Measurements from ENCODE around the gene RXFP2. TPM values are rescaled to one million over a fixed set of nuclear protein-coding genes. Genes with fewer than 3 reads are reported as not detected.
A peak's percentile ranks its signal among the peaks of the same experiment; 100 is the strongest.

Gene RXFP2
- polyA plus RNA-seq, 1 of the 3 experiments (the other 2 are of a cell fraction), result not detected

- TF ChIP-seq FOSL2 (IDR thresholded peaks at IDR 0.05; ENCODE audit: borderline replicate concordance, low read depth) (peak; percentile 78; the same call in 1 of the 2 replicates), RFX5 (IDR thresholded peaks at IDR 0.05; ENCODE audit: low read length) (no peak), PBX3 (IDR thresholded peaks at IDR 0.05) (peak; percentile 37; the same call in 1 of the 2 replicates), GABPA (IDR thresholded peaks at IDR 0.05; ENCODE audit: low read depth) (no peak), TCF12 (IDR thresholded peaks at IDR 0.05) (peak; percentile 88), USF2 (IDR thresholded peaks at IDR 0.05; ENCODE audit: borderline replicate concordance, low read depth, low read length) (no peak), NFIC (IDR thresholded peaks at IDR 0.05; ENCODE audit: borderline replicate concordance) (peak; percentile 72), YY1 (IDR thresholded peaks at IDR 0.05; ENCODE audit: low read depth) (no peak)
Measured at GRCh38 chr13:31697290-31697689, 42.0 kb upstream of the RXFP2 start (continued).

- H3K27me3 ChIP-seq (ENCODE audit: insufficient read depth), result no peaks in the 10 kb centered on the region
- TF ChIP-seq RAD21 (IDR thresholded peaks at IDR 0.05; ENCODE audit: low read length), result peak; percentile 50
- TF ChIP-seq USF1 (IDR thresholded peaks at IDR 0.05; ENCODE audit: borderline replicate concordance, low read depth), result no peak
- CTCF ChIA-PET, result interaction anchor here (0.6 kb wide), 1 partner anchor 897 kb away, joined by 3 read pairs; no protein-coding TSS in a partner anchor
- H3K9ac ChIP-seq, result no peak overlapping the region
- no peaks in the 10 kb centered on the region for H3K4me1 ChIP-seq (ENCODE audit: control insufficient read depth in 1 of 2, insufficient read depth in 2 of 2, low read depth in 1 of 2, low read length in 1 of 2)
- no peak overlapping the region for H3K27ac ChIP-seq (ENCODE audit: low read depth in 2 of 2, low read length in 1 of 2)
- POLR2A ChIA-PET, result no interaction called here
- H3K36me3 ChIP-seq (replicated peaks in 1 of 2; ENCODE audit: control insufficient read depth in 1 of 2, insufficient read depth in 2 of 2, low read length in 1 of 2), result no peaks in the 10 kb centered on the region
- H3K9me2 ChIP-seq, result no peaks in the 10 kb centered on the region
- 51% methylated on average over 3 of the region's 3 CpGs for WGBS (ENCODE audit: low lambda C conversion rate)
- no peaks in the 10 kb centered on the region for H3K9me3 ChIP-seq
- H2AFZ ChIP-seq (ENCODE audit: low read depth), result no peak overlapping the region
- no peak overlapping the region for H3K4me2 ChIP-seq
- no peak for DNase-seq
- no peaks in the 10 kb centered on the region for H4K20me1 ChIP-seq (ENCODE audit: insufficient read depth)
- no peaks in the 10 kb centered on the region for H3K79me2 ChIP-seq (ENCODE audit: insufficient read depth)
- H3F3A ChIP-seq (replicated peaks; ENCODE audit: insufficient read depth), result peaks cover 13% of the 10 kb centered on the region
- H3K4me3 ChIP-seq (ENCODE audit: low read depth in 2 of 2, low read length in 1 of 2), result no peak overlapping the region
Measured at GRCh38 chr13:31699650-31700049, 39.7 kb upstream of the RXFP2 start.

- Histone ChIP-seq H3K9me2 (no peaks in the 10 kb centered on the region), H3K4me1 (ENCODE audit: control insufficient read depth in 1 of 2, insufficient read depth in 2 of 2, low read depth in 1 of 2, low read length in 1 of 2) (no peaks in the 10 kb centered on the region), H4K20me1 (ENCODE audit: insufficient read depth) (no peaks in the 10 kb centered on the region), H3K27me3 (ENCODE audit: insufficient read depth) (no peaks in the 10 kb centered on the region; the same call in 1 of the 2 replicates), H3K9me3 (no peaks in the 10 kb centered on the region), H3K9ac (no peak overlapping the region), H3K36me3 (replicated peaks in 1 of 2; ENCODE audit: control insufficient read depth in 1 of 2, insufficient read depth in 2 of 2, low read length in 1 of 2) (no peaks in the 10 kb centered on the region), H3K79me2 (ENCODE audit: insufficient read depth) (no peaks in the 10 kb centered on the region), H3K27ac (ENCODE audit: low read depth in 2 of 2, low read length in 1 of 2) (no peak overlapping the region), H2AFZ (ENCODE audit: low read depth) (no peak overlapping the region), H3F3A (replicated peaks; ENCODE audit: insufficient read depth) (no peaks in the 10 kb centered on the region), H3K4me2 (no peak overlapping the region), H3K4me3 (ENCODE audit: low read depth in 2 of 2, low read length in 1 of 2) (no peak overlapping the region)
- 67% methylated on average over 3 of the region's 3 CpGs for WGBS (ENCODE audit: low lambda C conversion rate)
- POLR2A ChIA-PET, result no interaction called here
- DNase-seq, result no peak
- TF ChIP-seq FOXJ3 (CRISPR knock-in tag; IDR thresholded peaks at IDR 0.05) (no peak), REST (IDR thresholded peaks at IDR 0.05; ENCODE audit: low read depth, low read length) (no peak), MXI1 (IDR thresholded peaks at IDR 0.05; ENCODE audit: low read depth, low read length) (no peak)
- CTCF ChIA-PET, result no interaction called here
Measured at GRCh38 chr13:31703780-31704179, 35.5 kb upstream of the RXFP2 start.

Measured in SK-N-SH (cell line).